Activated CD4-positive, CD25-positive, alpha-beta regulatory T cell treated with anti-CD3 and anti-CD28 coated beads, Interleukin-2, amount 50 U/mL, for 16 hours (primary cell): Measurements from ENCODE around the gene SLC43A2.

ENCODE experiments used
- DNase-seq: peaks from one replicate; pipeline ENCODE4 v3.0.0-alpha.2; 2020; ENCODE audit warnings: low read depth, low spot score

SLC43A2 gene

DNA sequence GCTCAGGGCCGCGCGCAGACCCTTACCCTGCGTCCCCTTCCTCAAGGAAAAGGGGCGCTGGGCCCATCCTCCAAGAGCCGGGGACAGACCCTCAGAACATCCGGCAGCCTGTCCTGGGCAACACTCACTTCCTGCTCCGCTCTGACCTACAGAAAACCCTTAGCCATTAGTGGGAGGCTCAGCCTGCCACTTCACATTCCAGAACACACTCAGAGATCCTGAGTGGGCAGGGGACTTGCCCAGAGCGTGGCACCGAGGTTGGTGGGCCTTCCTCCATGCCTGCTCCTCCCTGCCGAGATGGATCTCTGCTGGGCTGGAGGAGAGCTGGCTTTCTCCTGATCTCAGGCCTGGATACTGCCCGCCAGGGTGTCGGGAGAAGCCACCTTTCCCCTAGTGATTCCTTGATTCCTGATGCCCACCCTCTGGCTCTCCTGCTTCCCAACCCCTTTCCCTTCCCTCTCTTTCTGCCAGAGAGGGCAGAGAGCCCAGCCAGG is 15.4 kb upstream of the SLC43A2 start:
- DNase-seq = no peak

DNA sequence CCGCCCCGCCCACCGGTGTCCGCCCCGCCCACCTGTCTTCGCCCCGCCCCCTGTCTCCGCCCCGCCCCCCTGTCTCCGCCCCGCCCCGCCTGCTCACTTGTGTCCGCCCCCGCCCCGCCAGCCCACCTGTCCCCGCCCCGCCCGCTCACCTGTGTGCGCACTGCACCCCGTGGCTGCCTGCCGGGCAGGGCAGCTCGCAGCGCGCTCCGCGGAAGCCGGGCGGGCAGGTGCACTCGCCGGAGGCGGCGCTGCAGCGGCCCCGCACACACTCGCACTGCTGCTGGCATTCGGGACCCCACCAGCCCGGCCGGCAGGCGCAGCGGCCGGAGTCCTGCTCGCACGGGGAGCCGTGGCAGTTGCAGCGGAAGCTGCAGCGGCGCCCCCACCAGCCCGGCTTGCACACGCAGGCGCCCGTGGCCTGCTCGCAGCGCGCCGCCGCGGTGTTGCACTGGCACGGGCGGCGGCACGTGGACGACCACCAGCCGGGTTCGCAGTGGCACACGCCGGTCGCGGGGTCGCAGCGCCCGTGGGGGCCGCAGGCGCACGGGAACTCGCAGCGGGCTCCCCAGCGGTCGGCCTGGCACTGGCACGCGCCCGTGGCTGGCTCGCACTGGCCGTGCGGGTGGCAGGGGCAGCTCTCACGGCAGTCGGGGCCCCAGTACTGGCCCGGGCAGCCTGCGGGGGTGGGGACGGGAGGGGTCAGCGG is 14.8 kb upstream of the SLC43A2 start:
- DNase-seq = no peak

DNA sequence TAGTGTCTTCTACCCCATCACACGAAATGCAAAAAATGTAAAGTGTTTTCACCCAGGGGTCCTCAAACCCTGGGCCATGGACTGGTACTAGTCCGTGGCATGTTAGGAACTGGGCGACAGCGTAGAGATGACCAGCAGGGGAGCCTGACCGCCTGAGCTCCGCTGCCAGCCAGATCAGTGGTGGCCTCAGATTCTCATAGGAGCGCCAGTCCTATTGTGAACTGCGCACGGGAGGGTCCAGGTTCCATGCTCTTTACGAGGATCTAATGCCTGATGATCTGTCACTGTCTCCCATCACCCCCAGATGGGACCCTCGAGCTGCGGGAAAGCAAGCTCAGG is 12.4 kb upstream of the SLC43A2 start:
- no peak for DNase-seq

DNA sequence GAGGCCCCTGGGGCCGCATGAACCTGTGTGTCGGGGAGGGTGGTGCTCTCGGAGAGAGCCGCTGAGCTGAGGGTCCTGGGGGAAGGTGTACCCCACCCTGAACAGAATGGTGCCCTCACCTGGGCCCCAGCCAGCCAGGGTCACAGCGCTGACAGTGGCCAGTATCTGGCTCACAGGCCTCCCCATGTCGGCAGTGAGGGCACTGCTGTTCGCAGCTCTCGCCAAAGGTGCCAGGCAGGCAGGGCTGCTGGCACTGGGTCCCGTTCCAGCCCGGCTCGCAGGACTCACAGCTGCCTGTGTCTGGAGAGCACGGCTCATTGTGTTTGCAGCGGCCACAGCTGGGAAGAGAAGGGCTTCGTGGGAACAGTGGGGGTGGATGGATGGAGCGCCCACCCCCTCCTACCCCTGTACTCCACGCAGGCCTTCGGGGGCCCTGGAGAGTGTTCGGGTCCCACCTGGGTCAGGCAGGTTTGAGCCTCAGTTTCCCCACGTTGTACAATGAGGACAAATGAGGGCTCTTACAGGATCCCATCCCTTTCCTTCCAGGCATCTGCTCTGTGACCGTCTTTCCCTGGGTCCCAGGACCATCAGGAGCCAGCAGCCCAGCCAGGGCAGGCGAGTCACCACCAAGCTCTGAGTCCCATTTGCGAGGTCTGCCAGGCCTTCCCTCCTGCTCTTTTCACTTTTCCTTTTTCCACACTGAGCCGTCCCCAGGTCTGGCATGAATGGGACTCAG is 11.9 kb upstream of the SLC43A2 start:
- DNase-seq = no peak

DNA sequence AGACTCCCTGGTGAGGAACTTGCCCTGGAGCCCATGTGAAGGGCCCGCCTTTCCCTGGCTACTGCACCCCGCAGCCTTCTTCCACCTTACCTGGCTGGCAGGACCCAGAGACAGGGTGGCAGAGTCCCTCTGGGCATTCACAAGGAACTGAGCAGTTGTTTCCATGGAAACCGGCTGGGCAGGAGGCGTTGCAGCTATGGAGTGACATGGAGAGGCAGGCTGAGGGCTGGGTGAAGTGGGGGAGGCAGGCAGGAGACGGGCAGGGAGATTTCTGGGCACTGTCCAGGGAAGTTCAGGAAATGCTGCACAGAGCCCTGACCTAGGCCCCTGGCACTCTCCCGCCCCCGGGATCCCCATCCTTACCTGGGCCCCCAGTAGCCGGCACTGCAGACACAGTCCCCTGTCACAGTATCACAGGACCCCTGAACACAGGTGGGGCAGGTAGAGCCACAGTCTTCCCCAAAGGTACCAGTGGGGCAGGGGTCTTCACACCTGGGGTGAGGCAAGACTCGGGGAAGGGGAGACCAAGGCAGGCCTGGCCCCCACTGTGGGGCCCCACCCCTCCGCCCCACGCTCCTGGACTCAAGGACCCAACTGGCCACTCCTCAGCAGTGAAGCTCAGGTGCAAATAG is 11.0 kb upstream of the SLC43A2 start:
- DNase-seq = no peak

DNA sequence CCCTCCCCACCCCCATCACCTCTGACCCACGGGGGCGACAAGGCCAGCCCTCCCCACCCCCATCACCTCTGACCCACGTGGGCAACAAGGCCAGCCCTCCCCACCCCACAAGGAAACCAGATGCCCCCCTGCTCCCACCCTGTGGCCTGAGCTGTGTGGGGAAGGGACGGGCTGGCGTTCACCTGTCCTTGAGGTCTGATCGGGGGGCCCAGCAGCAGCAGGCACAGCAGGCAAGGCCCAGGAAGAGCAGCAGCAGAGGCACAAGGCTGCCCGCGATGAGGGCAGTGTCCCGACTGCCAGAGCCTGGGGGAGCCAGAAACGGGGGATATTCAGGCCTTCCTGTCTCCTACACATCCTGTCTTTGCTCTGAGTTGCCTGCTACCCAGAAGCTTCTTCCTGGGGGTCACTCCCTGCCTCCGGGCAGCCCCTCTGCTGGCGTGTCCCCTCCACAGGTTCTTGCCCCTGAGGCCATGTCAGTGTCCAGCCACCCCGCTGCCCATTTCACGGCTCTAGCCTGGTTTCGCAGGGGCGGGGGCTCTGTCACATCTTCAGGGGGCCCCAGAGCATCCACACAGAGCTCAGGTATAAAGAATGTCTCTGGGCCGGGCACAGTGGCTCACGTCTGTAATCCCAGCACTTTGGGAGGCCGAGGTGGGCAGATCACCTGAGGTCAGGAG is 10.1 kb upstream of the SLC43A2 start:
- no peak for DNase-seq

DNA sequence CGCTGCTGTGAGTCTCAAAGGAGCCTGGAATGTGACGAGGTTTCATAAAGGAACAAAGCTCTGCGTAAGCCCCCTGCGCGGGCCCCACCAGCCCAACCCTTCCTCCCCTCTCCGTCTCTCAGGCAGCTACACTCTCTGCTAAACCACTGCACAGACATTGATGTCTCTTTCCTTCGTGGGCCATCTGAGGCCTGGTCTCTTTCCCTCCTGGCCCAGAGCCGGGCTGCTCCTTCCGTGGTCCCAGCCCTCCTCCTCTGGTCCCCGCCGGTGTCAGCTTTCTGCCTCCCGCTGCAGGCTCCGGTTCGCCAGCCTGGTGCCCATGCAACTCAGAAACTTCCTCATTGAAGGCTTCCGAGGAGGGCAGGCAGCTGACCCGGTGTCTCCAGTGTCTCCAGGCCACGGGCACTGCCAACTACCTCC is 9.5 kb upstream of the SLC43A2 start:
- DNase-seq = no peak

DNA sequence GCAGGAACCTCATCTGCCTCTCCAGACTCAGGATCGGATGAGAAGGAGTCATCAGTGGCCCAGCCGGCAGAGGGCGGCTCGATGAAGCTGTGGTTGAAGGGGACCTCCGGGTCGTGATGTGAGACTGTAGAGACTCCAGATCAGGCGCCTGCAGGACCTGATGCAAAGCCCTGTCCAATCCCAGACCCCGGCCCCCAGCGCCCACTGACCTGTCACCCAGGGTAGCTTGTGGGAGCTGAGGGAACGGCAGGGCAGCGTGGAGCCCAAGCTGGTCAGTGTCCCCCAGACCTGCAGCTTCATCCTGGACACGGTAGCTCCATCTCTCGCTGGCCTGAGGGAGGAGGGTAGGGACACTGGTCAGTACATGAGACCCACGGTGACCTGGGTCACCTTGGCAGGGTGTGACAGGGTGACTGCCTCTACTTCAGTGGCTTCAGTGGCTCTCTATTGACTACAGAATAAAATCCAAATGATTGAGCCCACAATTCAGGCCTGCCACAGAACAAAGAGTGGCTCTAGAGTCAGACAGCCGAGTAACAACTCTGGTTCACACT is 8.2 kb upstream of the SLC43A2 start:
- no peak for DNase-seq

DNA sequence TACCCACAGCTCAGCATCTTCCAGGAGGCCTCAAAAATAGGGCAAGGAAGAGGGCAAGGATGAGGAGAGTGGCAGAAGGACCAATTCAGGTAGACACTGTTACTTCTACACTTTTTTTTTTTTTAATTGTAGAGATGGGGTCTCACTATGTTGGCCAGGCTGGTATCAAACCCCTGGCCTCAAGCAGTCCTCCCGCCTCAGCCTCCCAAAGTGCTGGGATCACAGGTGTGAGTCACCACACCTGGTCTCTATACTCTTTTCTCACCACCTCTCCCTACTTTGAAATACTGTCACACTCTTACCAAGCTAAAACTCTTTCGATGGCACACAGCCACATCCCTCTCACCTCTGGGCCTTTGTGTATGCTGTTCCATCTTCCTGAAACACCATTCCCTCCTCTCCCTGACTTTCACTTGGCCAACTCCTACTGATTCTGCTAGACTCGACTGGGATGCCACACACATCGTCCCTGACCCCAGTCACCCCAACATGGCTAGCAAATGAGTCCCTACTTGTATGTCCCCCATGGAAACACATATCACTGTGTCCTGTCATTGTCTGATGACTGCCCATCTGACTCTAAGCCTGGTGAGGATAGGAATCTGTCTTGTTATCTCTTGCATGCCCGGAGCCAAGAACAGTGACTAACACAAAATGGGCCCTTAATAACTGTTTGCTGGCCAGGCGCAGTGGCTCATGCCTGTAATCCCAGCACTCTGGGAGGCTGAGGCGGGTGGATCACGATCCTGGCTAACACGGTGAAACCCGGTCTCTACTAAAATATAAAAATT is 7.2 kb upstream of the SLC43A2 start:
- DNase-seq = no peak

DNA sequence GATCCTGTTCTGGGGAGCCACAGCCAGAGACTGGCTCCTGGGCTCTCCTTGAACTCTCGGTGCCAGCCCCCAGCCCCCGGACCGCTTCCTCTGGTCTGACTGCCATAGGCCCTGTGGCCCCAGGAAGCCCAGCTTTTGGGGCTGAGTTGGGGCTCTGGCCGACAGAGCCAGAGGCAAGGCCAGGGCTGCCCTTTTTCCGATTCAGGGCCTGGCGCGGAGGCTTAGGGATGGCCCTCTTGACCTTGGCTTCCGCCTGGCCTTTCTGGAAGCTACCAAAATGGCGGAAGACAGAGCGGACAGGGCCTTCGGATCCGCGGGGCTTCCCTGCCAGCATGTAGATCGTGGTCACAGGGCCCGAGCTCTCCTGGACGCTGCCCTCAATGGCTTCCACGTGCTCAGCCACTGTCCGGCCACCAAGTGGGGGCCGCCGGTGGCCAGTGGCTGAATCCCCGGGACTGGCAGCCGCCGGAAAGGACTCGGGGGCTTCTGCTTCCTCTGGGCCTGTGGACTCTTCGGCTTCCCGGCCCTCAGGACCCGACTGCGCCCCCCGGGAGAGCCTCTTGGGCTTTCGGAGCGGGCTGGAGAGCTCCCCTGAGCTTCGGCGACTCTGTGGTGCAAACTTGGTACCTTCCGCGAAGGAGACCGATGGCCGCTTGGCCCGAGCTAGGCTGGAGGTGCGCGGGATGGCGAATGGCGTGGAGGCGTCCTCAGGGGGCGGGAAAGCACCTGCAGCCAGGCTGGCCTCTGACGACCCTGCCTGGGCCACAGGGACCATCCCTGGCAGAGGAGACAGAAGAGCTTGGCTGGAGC is 6.4 kb upstream of the SLC43A2 start:
- no peak for DNase-seq

DNA sequence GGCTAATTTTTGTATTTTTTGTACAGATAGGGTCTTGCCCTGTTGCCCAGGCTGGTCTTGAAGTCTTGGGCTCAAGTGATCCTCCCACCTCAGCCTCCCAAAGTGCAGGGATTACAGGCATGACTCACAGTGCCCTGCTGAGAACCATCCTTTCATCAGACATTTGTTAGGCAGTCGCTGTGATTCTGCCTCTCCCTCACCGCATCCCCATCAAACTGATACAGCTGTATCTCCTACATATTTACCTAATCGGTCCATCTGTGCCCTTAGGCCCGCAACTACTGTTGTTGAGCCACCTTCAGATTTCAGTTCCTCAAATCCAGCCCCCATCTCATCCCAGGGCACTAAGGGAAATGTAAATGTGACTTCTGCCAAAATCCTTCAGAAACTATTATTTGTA is 2.0 kb upstream of the SLC43A2 start:
- no peak for DNase-seq

DNA sequence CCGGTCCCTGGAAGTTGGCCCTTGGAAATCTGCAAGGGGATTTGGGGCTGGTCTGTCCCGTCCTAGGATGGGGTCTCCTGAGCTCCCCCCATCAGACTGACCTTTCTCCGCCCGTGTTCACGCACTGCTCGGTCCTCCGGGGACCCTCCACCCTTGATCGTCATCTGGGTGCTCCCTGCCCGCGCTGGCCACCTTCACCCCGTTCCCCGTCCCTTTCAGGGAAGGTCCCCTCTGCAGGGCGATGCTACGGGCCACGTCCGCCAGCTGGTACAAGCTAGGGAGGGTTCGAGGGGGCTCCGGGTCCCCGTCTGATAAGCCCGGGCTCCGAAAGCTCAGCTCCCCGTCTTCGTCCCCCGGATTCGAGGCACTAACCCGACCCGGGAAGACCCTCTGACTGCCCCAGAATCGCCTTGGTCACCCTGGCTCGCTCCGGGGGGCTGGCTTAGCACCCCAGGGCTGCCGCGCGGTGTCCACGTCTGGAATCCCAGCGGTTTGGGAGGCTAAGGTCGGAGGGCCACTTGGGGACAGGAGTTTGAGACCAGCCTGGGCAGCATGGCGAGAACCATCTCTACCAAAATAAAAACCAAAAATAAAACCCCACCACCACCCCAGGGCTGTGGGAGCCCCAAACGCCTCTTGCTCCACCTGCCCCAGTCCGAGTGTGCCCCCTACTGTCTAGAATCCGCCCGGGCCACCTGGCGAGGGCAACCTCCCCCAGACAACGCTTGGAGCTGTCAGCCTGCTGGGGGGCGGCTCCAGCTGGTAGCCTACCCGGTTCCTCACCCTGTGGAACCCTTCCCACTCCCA is 1.1 kb upstream of the SLC43A2 start:
- DNase-seq = peak; percentile 50

DNA sequence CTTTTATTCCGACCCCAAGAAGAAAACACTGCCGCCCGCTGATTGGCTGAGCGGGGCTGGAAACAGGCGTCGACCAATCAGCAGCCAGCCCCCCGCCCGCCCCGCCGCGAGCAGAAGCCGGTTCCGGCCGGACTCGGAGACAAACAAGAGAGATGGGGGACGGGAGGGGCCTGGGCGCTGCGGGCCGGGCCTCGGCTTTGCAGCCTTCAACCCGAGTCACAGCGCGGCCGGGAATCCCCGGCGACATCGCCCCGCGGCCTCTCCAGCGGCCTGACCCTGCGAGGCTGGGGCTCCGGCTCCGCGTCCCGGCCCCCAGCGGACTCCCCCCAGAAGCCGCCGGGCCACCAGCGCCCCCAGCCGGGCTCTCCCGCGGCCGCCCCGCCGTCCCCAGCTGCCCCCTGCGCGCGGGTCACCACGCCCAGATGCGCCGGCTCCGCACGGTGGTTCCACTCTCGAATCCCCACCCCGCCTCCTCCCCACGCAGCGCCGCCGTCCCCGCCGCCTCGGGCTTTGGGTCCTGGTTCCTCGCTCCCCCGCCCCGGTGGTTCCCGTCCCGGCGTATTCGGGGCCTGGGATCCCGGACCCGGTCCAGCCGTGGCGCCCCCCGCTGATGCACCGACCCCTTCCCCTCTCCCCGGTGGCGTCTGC is 346 bp upstream of the SLC43A2 start:
- DNase-seq = peak; percentile 76

DNA sequence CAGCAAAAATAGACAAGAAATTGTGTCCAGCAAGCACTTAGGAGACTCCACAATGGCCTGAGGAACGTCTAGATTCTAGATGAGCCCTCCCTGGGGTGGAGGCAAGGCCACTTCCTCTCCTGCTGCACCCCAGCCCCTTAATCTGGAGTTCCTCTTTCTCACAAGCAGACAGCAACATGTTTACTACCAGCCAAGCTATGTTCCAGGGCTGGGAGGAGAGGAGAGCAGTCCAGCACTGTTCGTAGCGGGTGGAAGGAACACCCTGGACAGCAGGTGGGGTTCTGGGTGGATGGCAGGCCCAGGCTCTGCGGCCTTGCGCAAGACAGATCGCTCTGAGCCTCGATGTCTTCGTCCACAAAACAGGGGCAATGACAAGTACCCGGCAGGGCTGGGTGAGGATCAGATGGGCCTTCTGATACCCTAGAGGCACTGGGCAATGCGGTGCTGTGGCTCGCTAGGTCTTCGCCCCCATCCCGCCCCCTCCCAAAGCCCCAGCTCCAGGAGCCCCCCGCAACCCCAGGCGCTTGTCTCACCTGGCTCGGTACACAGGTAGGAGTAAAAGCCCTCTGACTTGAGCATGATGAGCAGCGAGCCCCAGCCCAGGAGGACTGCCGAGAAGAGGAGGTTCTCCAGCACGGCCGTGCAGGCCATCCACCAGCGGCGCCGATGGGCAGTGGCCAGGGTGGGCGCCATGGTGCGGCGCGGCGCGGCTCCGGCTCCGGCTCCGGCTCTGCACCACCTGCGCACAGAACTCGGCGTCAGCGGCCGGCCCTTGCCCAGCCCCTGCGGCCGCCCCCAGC is 1.3 kb downstream of the SLC43A2 start:
- DNase-seq = no peak

DNA sequence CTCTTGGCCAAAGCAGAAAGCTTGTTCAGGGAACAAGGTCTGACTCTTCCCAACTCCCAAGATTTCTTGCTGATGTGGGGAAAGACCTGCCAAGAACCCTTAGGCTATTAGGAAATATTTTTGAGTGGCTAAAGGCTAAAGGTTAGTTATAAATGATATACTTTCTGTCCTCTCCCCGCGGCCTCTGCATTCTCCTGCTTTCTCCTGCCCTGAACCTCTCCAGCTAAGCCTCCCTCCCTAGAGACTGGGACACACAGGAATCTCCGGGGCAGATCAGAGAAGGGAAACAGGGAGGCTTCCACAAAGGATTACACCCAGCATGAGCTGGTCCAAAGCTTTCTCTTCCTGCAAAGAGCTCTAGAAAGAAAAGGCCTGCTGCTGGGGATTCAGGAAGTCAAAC is 2.3 kb downstream of the SLC43A2 start:
- DNase-seq = no peak

DNA sequence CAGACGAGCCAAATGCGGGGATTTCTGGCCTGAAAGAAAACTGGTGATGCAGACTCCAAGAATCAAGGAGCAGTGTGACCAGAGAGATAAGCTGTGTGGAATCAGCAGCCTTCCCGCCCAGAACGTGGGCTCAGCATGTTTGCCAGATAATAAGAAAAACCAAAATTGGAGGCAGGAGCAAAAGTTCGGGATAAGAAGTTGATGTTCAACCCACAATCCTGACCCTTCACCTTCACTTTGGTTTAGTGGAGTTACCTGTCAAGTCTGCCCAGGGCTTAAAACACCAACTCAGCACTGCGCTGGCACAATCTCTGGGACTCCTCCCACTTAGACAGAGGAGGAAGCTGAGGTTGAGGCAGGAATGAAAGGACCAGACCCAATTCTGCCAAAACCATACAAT is 3.1 kb downstream of the SLC43A2 start:
- no peak for DNase-seq

DNA sequence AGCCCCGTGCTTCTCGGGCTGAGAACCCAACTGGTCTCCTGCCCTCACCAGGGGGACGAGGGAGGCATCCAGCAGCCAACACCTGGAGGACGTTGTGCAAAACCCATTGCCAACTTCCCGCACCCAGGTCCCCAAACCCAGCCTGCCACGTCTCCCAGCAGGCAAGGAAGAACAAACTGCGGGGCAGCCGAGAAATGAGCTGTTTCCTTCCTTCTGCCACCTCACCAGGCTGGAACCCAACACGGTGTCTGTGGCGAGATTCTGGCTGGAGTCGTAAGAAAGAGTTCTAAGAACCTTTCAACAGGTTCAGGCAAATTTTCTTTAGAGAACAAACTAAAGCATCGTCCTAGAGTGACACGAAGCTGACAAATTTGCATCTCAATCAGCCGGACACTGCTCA is 3.6 kb downstream of the SLC43A2 start:
- DNase-seq = no peak

DNA sequence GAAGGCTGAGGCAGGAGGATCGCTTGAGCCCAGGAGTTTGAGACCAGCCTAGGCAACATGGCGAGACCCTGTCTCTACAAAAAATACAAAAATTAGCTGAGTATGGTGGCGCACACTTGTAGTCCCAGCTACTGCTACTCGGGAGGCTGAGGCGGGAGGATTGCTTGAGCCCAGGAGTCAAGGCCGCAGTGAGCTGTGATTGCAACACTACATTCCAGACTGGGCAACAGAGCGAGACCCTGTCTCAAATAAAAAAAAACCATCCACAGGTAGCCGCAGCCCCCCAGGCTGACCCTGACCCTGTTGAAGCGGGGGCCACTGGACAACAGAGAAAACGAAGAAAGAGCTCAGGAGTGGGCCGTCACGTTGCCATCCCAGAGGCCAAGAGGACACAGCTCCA is 4.0 kb downstream of the SLC43A2 start:
- no peak for DNase-seq
